Liver (tissue), 9 donors: ENCODE measurements around the gene CDK5RAP3. TPM values are rescaled to one million over a fixed set of nuclear protein-coding genes. Genes with fewer than 3 reads are reported as not detected.
A peak's percentile ranks its signal among the peaks of the same experiment; 100 is the strongest.

Experiments used
- DNase-seq: peaks from one replicate; pipeline ENCODE4 v3.0.0-alpha.2; 2017; ENCODE audit warnings: low spot score
- H3K27ac ChIP-seq, 2 donors: one replicate each; pipeline ENCODE4 v1.7.0; 2013; ENCODE audit warnings: inconsistent platforms in 2 of 2, low read length in 2 of 2, control low read depth in 1 of 2, low read depth in 1 of 2, mild to moderate bottlenecking in 1 of 2
- H3K27me3 ChIP-seq, 4 donors: one replicate each; pipeline versions ENCODE4 v1.6.1 to v1.7.0; 2013; ENCODE audit warnings: low read length in 3 of 4, inconsistent platforms in 1 of 4, mild to moderate bottlenecking in 1 of 4, moderate library complexity in 1 of 4; ENCODE audit not compliant: control insufficient read depth in 4 of 4, insufficient read depth in 4 of 4
- H3K36me3 ChIP-seq, 4 donors: one replicate each; pipeline versions ENCODE4 v1.6.1 to v1.7.0; 2013; ENCODE audit warnings: low read length in 3 of 4, mild to moderate bottlenecking in 3 of 4, low read depth in 1 of 4, moderate library complexity in 1 of 4; ENCODE audit not compliant: control insufficient read depth in 4 of 4, insufficient read depth in 3 of 4
- H3K4me1 ChIP-seq, 4 donors: one replicate each; pipeline versions ENCODE4 v1.6.1 to v1.7.0; 2013; ENCODE audit warnings: low read length in 3 of 4, mild to moderate bottlenecking in 3 of 4, moderate library complexity in 1 of 4; ENCODE audit not compliant: control insufficient read depth in 4 of 4, insufficient read depth in 4 of 4
- H3K4me3 ChIP-seq, 3 donors: one replicate each; pipeline versions ENCODE4 v1.6.1 to v1.7.0; 2013; ENCODE audit warnings: low read length in 3 of 3, control low read depth in 1 of 3, low read depth in 1 of 3, mild to moderate bottlenecking in 1 of 3
- H3K9ac ChIP-seq, 2 donors: one replicate each; pipeline ENCODE4 v1.7.0; 2013; ENCODE audit warnings: low read length in 2 of 2, mild to moderate bottlenecking in 2 of 2, moderate library complexity in 2 of 2, control low read depth in 1 of 2, low read depth in 1 of 2
- H3K9me3 ChIP-seq, 4 donors: one replicate each; pipeline versions ENCODE4 v1.6.1 to v1.7.0; 2013; ENCODE audit warnings: low read length in 3 of 4; ENCODE audit not compliant: control insufficient read depth in 4 of 4
- ATF3 ChIP-seq: IDR thresholded peaks from 2 replicates; pipeline ENCODE4 v1.6.1; 2016; ENCODE audit warnings: antibody characterized with exemption
- CTCF ChIP-seq: fragments of 150-350 bp; IDR thresholded peaks from 2 replicates; pipeline ENCODE4 v1.5.1; 2017; ENCODE audit warnings: improper control_type of control experiment, low read depth, low read length; ENCODE audit not compliant: missing input control
- EGR1 ChIP-seq, 2 donors: IDR thresholded peaks; 2 replicates each; pipeline ENCODE4 v1.6.1; 2016 to 2018; ENCODE audit warnings: antibody characterized with exemption in 2 of 2, low read depth in 2 of 2
- FOXA1 ChIP-seq: IDR thresholded peaks from 2 replicates; pipeline ENCODE4 v1.6.1; 2016; ENCODE audit warnings: antibody characterized with exemption
- FOXA2 ChIP-seq: IDR thresholded peaks from 2 replicates; pipeline ENCODE4 v1.6.1; 2016; ENCODE audit warnings: antibody characterized with exemption
- GABPA ChIP-seq, 2 donors: IDR thresholded peaks in 1 of 2; conservative IDR thresholded peaks in 1 of 2; 2 replicates each; pipeline ENCODE4 v1.6.1; 2016; ENCODE audit warnings: antibody characterized with exemption in 2 of 2, mild to moderate bottlenecking in 1 of 2, moderate library complexity in 1 of 2
- HNF4A ChIP-seq, 2 donors: conservative IDR thresholded peaks; 2 replicates each; pipeline ENCODE4 v1.6.1; 2016; ENCODE audit warnings: antibody characterized with exemption in 2 of 2, mild to moderate bottlenecking in 2 of 2
- HNF4G ChIP-seq: IDR thresholded peaks from 2 replicates; pipeline ENCODE4 v1.6.1; 2016; ENCODE audit warnings: antibody characterized with exemption
- JUND ChIP-seq, 2 donors: IDR thresholded peaks; 2 replicates each; pipeline ENCODE4 v1.6.1; 2016; ENCODE audit warnings: antibody characterized with exemption in 2 of 2
- MAX ChIP-seq: IDR thresholded peaks from 2 replicates; pipeline ENCODE4 v1.6.1; 2016; ENCODE audit warnings: antibody characterized with exemption
- NR2F2 ChIP-seq: IDR thresholded peaks from 2 replicates; pipeline ENCODE4 v1.6.1; 2016; ENCODE audit warnings: antibody characterized with exemption
- RAD21 ChIP-seq, 2 donors: IDR thresholded peaks; 2 replicates each; pipeline ENCODE4 v1.6.1; 2016; ENCODE audit warnings: antibody characterized with exemption in 2 of 2, mild to moderate bottlenecking in 2 of 2
- REST ChIP-seq: IDR thresholded peaks from 2 replicates; pipeline ENCODE4 v1.6.1; 2016; ENCODE audit warnings: antibody characterized with exemption, mild to moderate bottlenecking
- RXRA ChIP-seq, 2 donors: IDR thresholded peaks; 2 replicates each; pipeline ENCODE4 v1.6.1; 2017 to 2018; ENCODE audit warnings: antibody characterized with exemption in 2 of 2, mild to moderate bottlenecking in 1 of 2
- SP1 ChIP-seq: IDR thresholded peaks from 2 replicates; pipeline ENCODE4 v1.6.1; 2018; ENCODE audit warnings: antibody characterized with exemption, mild to moderate bottlenecking
- TAF1 ChIP-seq: conservative IDR thresholded peaks from 2 replicates; pipeline ENCODE4 v1.6.1; 2016; ENCODE audit warnings: antibody characterized with exemption, mild to moderate bottlenecking
- YY1 ChIP-seq: IDR thresholded peaks from 2 replicates; pipeline ENCODE4 v1.6.1; 2016; ENCODE audit warnings: antibody characterized with exemption, mild to moderate bottlenecking
- ZBTB33 ChIP-seq: IDR thresholded peaks from 2 replicates; pipeline ENCODE4 v1.6.1; 2016; ENCODE audit warnings: antibody characterized with exemption
- WGBS: extraction: QIAGEN DNeasy Blood & Tissue Kit; methylation state at CpG from one replicate; pipeline ENCODE4 v1.1.7; 2013; 5-methylcytosine and 5-hydroxymethylcytosine counted together
- polyA plus RNA-seq, 2 donors: library from polyadenylated mRNA; stranded (reverse) in 1 of 2; unstranded in 1 of 2; fragments of 200-250 nt in 1 of 2; fragments of >200 nt in 1 of 2; fragmentation: Nextera tagmentation in 1 of 2; extraction: Ambion mirVana in 1 of 2; gene quantifications; one replicate each; pipeline versions ENCODE4 v1.2.1 to v1.2.3, GENCODE V29; 2013 to 2015
- total RNA-seq, 2 donors: library from RNA; depleted of rRNA; stranded (reverse); fragments of >200 nt; gene quantifications; one replicate each; pipeline ENCODE4 v1.2.3, GENCODE V29; 2014
- donor health status: healthy.
- donor health status: healthy.
- donor health status: healthy.
- donor health status: healthy.
- donor health status: healthy.

CDK5RAP3 gene
- 100 to 1,000 TPM in 1 of 2 donors, 10 to 100 TPM in 1; 44.6 to 120 TPM for total RNA-seq
- polyA plus RNA-seq, result 10 to 100 TPM; 52.7 to 96.8 TPM

GRCh38 chr17:47970725-47971499, at the start of gene CDK5RAP3:
Gene CDK5RAP3 (plus strand): TSS chr17:47971113. CDS start chr17:47971147, 34 bp downstream.
- Histone ChIP-seq H3K9me3 (no peaks in the 10 kb centered on the region), H3K9ac (peak within 1 kb of the TSS; percentile 29 to 66), H3K4me1 (peaks cover 1 to 27% (median 19%) of the 10 kb centered on the region in 4 donors), H3K27ac (peak within 1 kb of the TSS; percentile 58 to 63), H3K36me3 (peaks cover 1 to 25% (median 18%) of the 10 kb centered on the region in 4 donors), H3K4me3 (peak within 1 kb of the TSS; percentile 70 to 97 (median 89)), H3K27me3 (no peaks in the 10 kb centered on the region)
- under 1% methylated on average over 62 of the region's 62 CpGs for WGBS
- peak; percentile 35 for TF ChIP-seq TAF1
- peak in 1 of 2 donors; percentile 45 for TF ChIP-seq HNF4A (conservative IDR thresholded peaks at IDR 0.05)
- no peak for TF ChIP-seq ATF3
- no peak for TF ChIP-seq JUND (IDR thresholded peaks at IDR 0.05)
- peak; percentile 96 for TF ChIP-seq SP1
- peak; percentile 20 for TF ChIP-seq MAX
- TF ChIP-seq RXRA (IDR thresholded peaks at IDR 0.05), result peak; percentile 14 to 61
- TF ChIP-seq FOXA1, result peak; percentile 42
- TF ChIP-seq REST, result peak; percentile 61
- TF ChIP-seq CTCF, result peak; percentile 99
- TF ChIP-seq ZBTB33, result no peak
- TF ChIP-seq NR2F2, result no peak
- no peak for TF ChIP-seq HNF4G
- TF ChIP-seq GABPA (IDR thresholded peaks at IDR 0.05 in 1 of 2, conservative IDR thresholded peaks at IDR 0.05 in 1 of 2), result peak in 1 of 2 donors; percentile 81
- peak; percentile 89 to 90 for TF ChIP-seq RAD21 (IDR thresholded peaks at IDR 0.05)
- peak; percentile 33 for TF ChIP-seq FOXA2
- TF ChIP-seq YY1, result peak; percentile 94
- TF ChIP-seq EGR1 (IDR thresholded peaks at IDR 0.05; ENCODE audit: low read depth in 2 of 2), result no peak
- peak; percentile 99 for DNase-seq
